Activated T-cell treated with anti-CD3 and anti-CD28 coated beads, Interleukin-2, amount 50 U/mL, for 24 hours (primary cell): ENCODE results near the gene RGS17.
"Not testable (repeated sequence)": the region's sequence is repeated elsewhere in the genome, so short reads cannot be mapped to it uniquely, and the experiment has no call there.

Source experiments
- DNase-seq: peaks from one replicate; pipeline ENCODE4 v3.0.0-alpha.2; 2020
- H3K27ac Mint-ChIP-seq: 2 replicates; pipeline ENCODE4 v1.8.0; 2020; ENCODE audit warnings: mild to moderate bottlenecking, mixed read lengths
- H3K27me3 Mint-ChIP-seq: 2 replicates; pipeline ENCODE4 v1.8.0; 2020; ENCODE audit warnings: mixed read lengths
- H3K36me3 Mint-ChIP-seq: 2 replicates; pipeline ENCODE4 v1.8.0; 2020; ENCODE audit warnings: low read depth, mixed read lengths
- H3K4me1 Mint-ChIP-seq: 2 replicates; pipeline ENCODE4 v1.8.0; 2020; ENCODE audit warnings: low read depth, mixed read lengths
- H3K4me3 Mint-ChIP-seq: 2 replicates; pipeline ENCODE4 v1.8.0; 2020; ENCODE audit warnings: mild to moderate bottlenecking, moderate library complexity, mixed read lengths
- H3K9me3 Mint-ChIP-seq: 2 replicates; pipeline ENCODE4 v1.8.0; 2020; ENCODE audit warnings: mixed read lengths

RGS17 gene

DNA sequence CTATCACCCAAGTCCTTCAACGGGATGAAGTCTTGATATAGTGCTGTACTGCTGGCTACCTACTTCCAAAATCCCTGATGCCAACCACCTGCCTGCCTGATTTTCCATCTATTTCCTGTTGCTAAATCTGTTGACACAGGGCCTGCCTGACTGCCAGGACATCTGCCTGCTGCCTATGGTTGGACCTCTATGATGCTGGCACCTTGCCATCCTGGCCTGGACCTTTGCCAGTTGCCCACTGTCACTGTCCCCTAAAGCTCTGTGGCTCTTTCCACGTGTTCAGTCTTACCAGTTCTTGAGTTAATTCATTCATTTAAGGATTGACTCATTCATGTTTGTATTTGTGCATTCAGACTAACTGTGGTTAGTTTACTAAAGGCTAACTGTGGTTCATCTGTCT lies 9.2 kb upstream of the RGS17 start:
- Mint-ChIP-seq H3K36me3 (no peaks in the 10 kb centered on the region), H3K27ac (no peak overlapping the region), H3K27me3 (peaks cover 5% of the 10 kb centered on the region), H3K4me3 (no peak overlapping the region), H3K4me1 (peaks cover 2% of the 10 kb centered on the region), H3K9me3 (peaks cover 3% of the 10 kb centered on the region)
- DNase-seq, result no peak

DNA sequence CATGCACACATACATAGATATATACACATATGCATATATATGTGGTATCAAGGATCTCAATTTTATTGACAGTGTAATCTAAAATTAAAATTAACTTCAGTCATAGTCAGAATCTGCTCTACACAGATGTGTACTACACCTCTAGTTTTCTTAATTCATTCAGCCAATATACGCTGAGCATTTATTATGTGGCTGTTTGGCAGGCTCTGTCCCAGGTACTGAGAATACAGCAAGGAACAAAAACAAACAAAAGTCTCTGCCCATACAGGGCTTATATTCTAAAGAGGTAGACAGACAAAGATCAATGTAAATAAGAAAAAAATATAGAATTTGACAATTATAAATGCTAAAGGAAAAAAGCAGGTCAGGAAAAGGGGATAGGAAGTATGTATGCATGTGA lies 7.8 kb upstream of the RGS17 start:
- H3K27ac Mint-ChIP-seq, result no peak overlapping the region
- no peak overlapping the region for H3K4me3 Mint-ChIP-seq
- no peaks in the 10 kb centered on the region for H3K36me3 Mint-ChIP-seq
- H3K4me1 Mint-ChIP-seq, result peaks cover 3% of the 10 kb centered on the region
- peaks cover 13% of the 10 kb centered on the region for H3K27me3 Mint-ChIP-seq
- no peaks in the 10 kb centered on the region for H3K9me3 Mint-ChIP-seq
- no peak for DNase-seq

DNA sequence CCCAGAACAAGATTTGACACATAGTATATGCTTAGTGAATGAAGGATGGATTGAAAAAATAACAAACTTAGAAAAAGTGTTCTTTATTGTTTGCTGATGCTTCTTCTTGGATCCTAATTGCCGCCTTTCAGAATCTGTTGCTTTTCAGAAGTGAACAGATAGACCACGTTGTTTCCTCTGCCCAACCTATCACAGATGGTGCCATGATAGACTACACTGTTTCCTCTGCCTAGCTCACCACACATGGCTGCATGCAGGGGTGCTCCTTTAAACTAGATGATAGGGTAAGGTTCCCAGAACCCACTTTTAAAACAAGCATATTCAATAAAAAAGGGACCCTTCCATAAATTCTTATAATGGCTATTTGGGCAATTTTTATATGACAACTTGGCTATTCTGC lies 4.6 kb upstream of the RGS17 start:
- no peak overlapping the region for H3K4me3 Mint-ChIP-seq
- H3K27ac Mint-ChIP-seq, result no peak overlapping the region
- H3K4me1 Mint-ChIP-seq, result peaks cover 4% of the 10 kb centered on the region
- DNase-seq, result no peak
- H3K36me3 Mint-ChIP-seq, result no peaks in the 10 kb centered on the region
- H3K9me3 Mint-ChIP-seq, result no peaks in the 10 kb centered on the region
- peaks cover 32% of the 10 kb centered on the region for H3K27me3 Mint-ChIP-seq

DNA sequence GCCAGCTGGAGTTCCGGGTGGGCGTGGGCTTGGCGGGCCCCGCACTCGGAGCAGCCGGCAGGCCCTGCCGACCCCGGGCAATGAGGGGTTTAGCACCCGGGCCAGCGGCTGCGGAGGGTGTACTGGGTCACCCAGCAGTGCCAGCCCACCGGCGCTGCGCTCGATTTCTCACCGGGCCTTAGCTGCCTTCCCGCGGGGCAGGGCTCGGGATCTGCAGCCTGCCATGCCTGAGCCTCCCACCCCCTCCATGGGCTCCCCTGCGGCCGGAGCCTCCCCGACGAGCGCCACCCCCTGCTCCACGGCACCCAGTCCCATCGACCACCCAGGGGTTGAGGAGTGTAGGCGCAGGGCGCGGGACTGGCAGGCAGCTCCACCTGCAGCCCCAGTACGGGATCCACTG lies 2.6 kb upstream of the RGS17 start:
- DNase-seq, H3K9me3 Mint-ChIP-seq, H3K36me3 Mint-ChIP-seq, H3K4me3 Mint-ChIP-seq, H3K27ac Mint-ChIP-seq: not testable (repeated sequence)
- Mint-ChIP-seq H3K4me1 (peaks cover 16% of the 10 kb centered on the region), H3K27me3 (peaks cover 50% of the 10 kb centered on the region)

DNA sequence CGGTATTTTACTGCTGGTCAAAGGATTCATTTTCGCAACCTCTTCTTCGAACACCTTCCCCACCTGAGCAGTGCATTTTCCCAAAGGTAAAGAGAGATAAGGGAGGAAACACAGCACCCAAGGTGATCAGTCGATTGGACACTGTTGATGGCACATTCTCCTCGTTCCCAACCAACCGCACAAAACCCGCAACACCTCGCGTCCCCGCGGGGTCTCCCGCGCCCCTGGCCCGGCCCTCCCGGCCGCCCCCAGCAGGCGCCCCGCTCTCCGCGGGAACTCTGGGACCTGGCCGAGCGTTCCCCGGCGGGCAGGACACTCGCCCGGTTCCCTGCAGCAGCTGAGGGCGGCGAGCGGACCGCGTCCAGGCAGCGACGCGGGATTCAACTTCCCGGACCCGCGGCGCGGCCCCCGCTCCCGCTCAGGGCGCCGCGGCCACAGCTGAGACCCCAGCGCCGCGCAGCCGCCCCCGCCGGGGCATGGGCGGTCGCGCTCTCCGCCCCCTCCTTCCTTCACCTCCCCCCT lies 506 bp downstream of the RGS17 start:
- H3K9me3 Mint-ChIP-seq, result no peaks in the 10 kb centered on the region
- H3K4me3 Mint-ChIP-seq, result peak overlapping the region; percentile 74
- H3K4me1 Mint-ChIP-seq, result peaks cover 16% of the 10 kb centered on the region
- no peaks in the 10 kb centered on the region for H3K36me3 Mint-ChIP-seq
- H3K27me3 Mint-ChIP-seq, result peaks cover 66% of the 10 kb centered on the region
- no peak for DNase-seq
- no peak overlapping the region for H3K27ac Mint-ChIP-seq

DNA sequence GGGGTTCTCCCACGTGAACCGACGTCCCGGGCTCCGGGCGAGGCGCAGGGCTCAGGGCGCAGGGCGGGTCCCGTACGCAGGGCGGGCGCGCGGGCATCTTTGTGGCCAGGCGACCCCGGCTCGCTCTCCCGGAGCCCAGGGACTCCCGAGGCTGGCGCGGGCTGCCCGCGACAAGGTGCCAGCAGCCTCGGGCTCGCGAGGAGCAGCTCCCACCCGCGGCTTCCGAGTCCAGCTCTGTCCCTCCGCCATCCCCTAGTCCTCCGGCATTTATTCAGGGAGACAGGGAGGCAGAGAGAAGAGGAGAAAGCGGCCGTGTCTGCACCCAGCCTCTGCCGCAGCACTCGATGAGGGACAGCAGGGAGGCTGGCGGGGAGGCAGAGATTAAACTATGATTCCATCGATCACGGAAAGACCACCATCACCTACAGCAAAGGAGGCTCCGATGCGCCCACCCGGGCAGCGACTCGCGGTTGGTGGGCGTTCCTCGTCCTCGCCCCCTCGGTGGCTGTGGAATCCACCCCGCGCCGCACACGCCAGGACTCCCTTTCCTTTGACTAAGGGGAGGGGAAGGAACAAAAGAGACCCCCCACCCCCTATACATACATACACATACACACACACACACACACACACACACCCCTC lies 1.1 kb downstream of the RGS17 start:
- peak; percentile 32 for DNase-seq
- Mint-ChIP-seq H3K27ac (no peak overlapping the region), H3K27me3 (peaks cover 67% of the 10 kb centered on the region), H3K36me3 (no peaks in the 10 kb centered on the region), H3K4me1 (peaks cover 13% of the 10 kb centered on the region), H3K9me3 (no peaks in the 10 kb centered on the region), H3K4me3 (peak overlapping the region; percentile 72)

DNA sequence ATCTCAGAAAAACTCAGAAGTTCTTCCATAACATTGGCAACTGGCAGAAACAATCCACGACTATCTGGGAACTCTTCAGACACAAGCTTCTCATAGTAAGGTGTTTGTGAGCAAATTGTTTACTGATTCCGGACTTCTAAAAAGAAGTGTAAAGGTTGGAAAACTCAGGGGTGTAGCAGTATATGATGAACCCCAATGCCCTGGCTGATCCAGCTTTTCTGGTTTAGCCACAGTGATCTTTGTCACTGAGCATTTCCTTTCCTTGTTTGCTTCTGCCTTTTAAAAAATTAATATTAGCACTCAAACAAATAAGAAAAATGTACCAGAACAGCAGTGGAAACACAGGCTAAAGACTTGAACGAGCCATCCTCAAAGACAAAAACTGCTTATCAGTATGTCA lies 4.9 kb downstream of the RGS17 start:
- Mint-ChIP-seq H3K9me3 (no peaks in the 10 kb centered on the region), H3K27ac (no peak overlapping the region), H3K27me3 (peaks cover 61% of the 10 kb centered on the region), H3K4me1 (peaks cover 13% of the 10 kb centered on the region), H3K36me3 (no peaks in the 10 kb centered on the region), H3K4me3 (no peak overlapping the region)
- no peak for DNase-seq

DNA sequence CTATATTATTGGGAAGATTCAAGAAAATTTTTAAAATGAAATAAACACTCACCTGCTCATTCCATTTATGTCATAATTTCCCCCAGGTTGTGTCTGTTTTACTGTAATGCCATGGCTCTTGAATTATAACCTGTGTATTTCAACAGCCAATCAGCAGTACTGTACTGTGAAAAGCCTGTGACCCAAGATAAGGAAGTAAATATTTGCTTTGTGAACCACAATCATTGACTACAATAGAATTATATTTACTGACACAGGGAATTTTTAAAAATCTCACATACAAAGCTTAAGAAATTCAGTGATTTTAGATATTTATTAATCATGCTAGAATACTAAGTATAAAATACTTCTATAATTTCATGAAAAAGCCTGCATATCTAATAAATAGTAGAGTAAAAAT lies 6.0 kb downstream of the RGS17 start:
- Mint-ChIP-seq H3K27ac (no peak overlapping the region), H3K27me3 (peaks cover 60% of the 10 kb centered on the region), H3K9me3 (no peaks in the 10 kb centered on the region), H3K4me1 (peaks cover 7% of the 10 kb centered on the region), H3K4me3 (no peak overlapping the region), H3K36me3 (no peaks in the 10 kb centered on the region)
- DNase-seq, result no peak

DNA sequence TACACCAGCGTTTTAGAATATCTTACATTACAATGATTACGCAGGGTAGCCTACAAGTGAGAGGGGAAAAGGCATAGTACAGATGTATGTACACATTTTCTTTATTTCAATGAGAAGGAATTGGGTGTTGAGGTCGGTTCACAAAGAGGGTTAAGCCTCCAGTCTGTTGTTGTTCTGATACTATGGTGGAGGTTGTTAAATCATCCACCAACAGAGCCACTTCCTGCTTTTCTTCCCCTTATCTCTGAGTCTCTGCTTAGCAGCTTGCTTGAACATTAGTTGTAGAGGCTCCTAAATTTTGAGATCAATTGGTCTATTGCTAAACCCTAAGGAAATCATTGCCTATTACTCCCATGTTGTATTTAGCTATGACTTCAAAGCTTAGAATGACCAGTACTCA lies 7.3 kb downstream of the RGS17 start:
- H3K36me3 Mint-ChIP-seq, result no peaks in the 10 kb centered on the region
- H3K27ac Mint-ChIP-seq, result no peak overlapping the region
- no peak for DNase-seq
- no peak overlapping the region for H3K4me3 Mint-ChIP-seq
- H3K4me1 Mint-ChIP-seq, result no peaks in the 10 kb centered on the region
- H3K27me3 Mint-ChIP-seq, result peaks cover 48% of the 10 kb centered on the region
- no peaks in the 10 kb centered on the region for H3K9me3 Mint-ChIP-seq

DNA sequence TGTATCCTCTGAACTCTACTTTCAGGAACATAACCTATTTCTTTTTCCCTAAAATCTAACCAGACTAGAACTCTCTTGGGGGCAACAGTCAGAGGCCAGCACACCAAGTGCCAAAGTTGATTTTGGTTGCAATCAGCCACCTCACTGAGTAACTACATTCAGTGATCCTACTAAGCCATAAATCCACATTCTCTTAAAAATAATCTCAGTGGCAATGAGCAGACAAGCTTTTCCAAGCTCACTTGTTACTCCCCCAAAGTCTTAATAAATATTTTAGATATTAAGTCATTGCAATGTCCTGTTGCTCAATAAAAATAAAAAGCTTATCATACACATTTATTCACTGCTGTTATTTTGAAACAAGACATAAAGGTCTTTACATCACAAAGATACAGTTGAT lies 9.8 kb downstream of the RGS17 start:
- no peaks in the 10 kb centered on the region for H3K36me3 Mint-ChIP-seq
- peaks cover 6% of the 10 kb centered on the region for H3K4me1 Mint-ChIP-seq
- no peak overlapping the region for H3K4me3 Mint-ChIP-seq
- H3K27me3 Mint-ChIP-seq, result peaks cover 32% of the 10 kb centered on the region
- H3K9me3 Mint-ChIP-seq, result no peaks in the 10 kb centered on the region
- H3K27ac Mint-ChIP-seq, result no peak overlapping the region
- no peak for DNase-seq

DNA sequence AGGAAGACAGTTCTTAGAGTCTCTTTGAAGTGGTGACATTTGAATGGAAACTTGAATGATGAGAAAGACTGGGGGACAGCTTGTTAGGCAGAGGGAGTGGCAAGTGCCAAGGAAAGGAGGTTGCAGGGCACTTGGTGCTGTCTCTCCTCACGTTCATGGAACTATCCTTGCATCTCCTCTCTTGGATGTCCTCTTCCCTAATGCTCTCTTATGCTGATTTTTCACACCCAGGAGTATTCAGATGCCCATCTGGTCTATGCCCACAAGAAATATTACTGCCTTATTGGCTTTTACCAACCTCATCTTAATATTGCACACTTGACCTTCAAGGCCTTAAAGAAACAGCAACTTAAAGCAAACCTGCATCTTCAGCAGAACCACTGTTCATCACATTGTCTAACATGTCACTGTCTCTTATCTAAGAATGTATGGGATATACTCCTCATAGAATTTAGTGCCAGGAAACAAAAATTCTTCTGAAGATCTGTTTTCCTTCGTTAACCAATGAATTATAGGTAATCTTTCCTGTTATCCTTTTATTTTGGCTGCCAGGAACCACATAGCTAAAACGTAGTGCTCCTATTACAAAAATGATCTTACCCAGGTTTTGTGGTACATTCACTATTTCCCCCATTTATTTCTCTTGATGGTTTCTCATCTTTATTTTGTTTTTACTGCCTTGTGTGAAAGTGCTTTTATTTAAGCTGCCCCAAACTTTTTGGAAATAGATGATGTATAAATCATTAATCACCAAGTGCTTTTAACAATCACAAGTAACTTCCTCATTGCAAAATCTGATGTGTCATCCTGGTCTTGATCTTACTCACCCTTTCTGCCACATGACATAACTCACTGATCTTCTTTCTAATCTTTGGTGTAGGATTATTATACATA lies 12.8 kb downstream of the RGS17 start:
- peaks cover 6% of the 10 kb centered on the region for H3K4me1 Mint-ChIP-seq
- DNase-seq, result no peak
- peaks cover 6% of the 10 kb centered on the region for H3K9me3 Mint-ChIP-seq
- H3K36me3 Mint-ChIP-seq, result no peaks in the 10 kb centered on the region
- H3K27ac Mint-ChIP-seq, result no peak overlapping the region
- no peak overlapping the region for H3K4me3 Mint-ChIP-seq
- peaks cover 18% of the 10 kb centered on the region for H3K27me3 Mint-ChIP-seq

DNA sequence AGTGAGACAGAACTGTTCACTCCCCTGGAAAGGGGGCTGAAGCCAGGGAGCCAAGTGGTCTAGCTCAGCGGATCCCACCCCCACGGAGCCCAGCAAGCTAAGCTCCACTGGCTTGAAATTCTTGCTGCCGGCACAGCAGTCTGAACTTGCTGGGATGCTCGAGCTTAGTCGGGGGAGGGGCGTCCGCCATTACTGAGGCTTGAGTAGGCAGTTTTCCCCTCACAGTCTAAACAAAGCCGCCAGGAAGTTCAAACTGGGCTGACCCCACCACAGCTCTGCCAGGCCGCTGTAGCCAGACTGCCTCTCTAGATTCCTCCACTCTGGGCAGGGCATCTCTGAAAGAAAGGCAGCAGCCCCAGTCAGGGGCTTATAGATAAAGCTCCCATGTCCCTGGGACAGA lies 20.0 kb downstream of the RGS17 start:
- DNase-seq, H3K36me3 Mint-ChIP-seq, H3K4me3 Mint-ChIP-seq, H3K27ac Mint-ChIP-seq, H3K4me1 Mint-ChIP-seq: not testable (repeated sequence)
- Mint-ChIP-seq H3K27me3 (peaks cover 30% of the 10 kb centered on the region), H3K9me3 (peaks cover 12% of the 10 kb centered on the region)

DNA sequence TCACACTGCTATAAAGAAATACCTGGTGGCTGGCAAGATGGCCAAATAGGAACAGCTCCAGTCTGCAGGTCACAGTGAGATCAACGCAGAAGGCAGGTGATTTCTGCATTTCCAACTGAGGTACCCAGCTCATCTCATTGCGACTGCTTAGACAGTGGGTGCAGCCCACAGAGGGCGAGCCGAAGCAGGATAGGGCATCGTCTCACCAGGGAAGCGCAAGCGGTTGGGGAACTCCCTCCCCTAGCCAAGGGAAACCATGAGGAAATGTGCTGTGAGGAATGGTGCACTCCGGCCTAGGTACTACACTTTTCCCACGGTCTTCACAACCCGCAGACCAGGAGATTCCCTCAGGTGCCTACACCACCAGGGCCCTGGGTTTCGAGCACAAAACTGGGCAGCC lies 20.5 kb downstream of the RGS17 start:
- not testable (repeated sequence) for DNase-seq, H3K36me3 Mint-ChIP-seq, H3K4me3 Mint-ChIP-seq, H3K4me1 Mint-ChIP-seq, H3K27ac Mint-ChIP-seq
- peaks cover 12% of the 10 kb centered on the region for H3K9me3 Mint-ChIP-seq
- H3K27me3 Mint-ChIP-seq, result peaks cover 30% of the 10 kb centered on the region

DNA sequence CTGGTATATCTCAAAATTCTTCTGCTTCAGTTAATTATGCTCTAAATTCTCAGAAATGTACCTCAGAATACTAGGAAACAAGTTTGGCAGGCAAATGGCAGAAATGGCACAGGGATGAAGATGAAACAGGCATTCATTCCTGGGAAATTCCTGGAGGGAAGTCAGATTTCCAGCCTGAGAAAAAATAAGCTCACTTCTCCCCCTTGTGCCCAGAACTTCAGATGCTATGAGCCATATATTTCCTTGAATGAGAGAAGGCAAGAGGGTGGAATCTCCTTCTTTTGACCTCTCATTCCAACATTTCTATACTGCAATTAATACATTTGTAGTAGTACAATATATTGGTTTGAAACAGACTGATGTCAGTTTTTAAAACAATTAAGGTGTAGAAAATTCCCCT lies 22.8 kb downstream of the RGS17 start:
- Mint-ChIP-seq H3K4me1 (no peaks in the 10 kb centered on the region), H3K27ac (no peak overlapping the region), H3K27me3 (peaks cover 29% of the 10 kb centered on the region), H3K9me3 (peaks cover 6% of the 10 kb centered on the region), H3K36me3 (no peaks in the 10 kb centered on the region), H3K4me3 (no peak overlapping the region)
- no peak for DNase-seq

DNA sequence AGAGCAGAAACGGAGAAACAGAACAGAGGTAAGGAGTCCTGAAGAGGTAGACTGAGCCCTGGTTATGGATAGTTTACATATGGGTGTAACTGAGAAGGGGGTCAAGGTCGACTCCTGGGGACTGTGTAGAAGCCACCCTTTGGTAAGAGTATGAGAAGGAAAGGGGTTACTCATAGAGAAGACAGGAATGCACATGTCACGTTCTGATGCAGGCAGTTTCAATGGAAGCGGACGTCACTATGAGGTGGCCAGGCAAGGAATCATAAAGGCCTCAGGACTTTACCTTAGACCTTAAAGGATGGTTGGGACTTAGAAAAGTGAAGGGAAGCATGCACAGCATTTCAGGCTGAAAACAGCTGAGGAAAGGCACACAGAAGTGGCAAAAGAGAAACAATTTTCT lies 25.1 kb downstream of the RGS17 start:
- Mint-ChIP-seq H3K9me3 (no peaks in the 10 kb centered on the region), H3K27me3 (peaks cover 21% of the 10 kb centered on the region), H3K36me3 (no peaks in the 10 kb centered on the region), H3K4me3 (no peak overlapping the region), H3K27ac (no peak overlapping the region), H3K4me1 (no peaks in the 10 kb centered on the region)
- DNase-seq, result no peak
